HTERT RPE-1 (cell line): ENCODE measurements around the gene KRTAP1-3.
"Not testable (repeated sequence)": the region's sequence is repeated elsewhere in the genome, so short reads cannot be mapped to it uniquely, and the experiment has no call there.

Experiments used
- in situ Hi-C: fragments of 300-500 bp; cut with MboI; formaldehyde crosslinking; loops from 4 replicates; pipeline ENCODE4 v1.14.3; 2020; ENCODE audit warnings: low sequenced_read_pairs

The KRTAP1-3 gene

GRCh38 chr17:41054556-41054955 lies 19.9 kb upstream of the KRTAP1-3 start:
- in situ Hi-C loops, result not testable (repeated sequence)

- in situ Hi-C loops, result no loop called here
These were observed 19.4 kb upstream of the KRTAP1-3 start for GRCh38 chr17:41054025-41054424.

GRCh38 chr17:41052566-41052965 lies 17.9 kb upstream of the KRTAP1-3 start:
- in situ Hi-C loops, result no loop called here

- in situ Hi-C loops, result no loop called here
These were observed 14.4 kb upstream of the KRTAP1-3 start for GRCh38 chr17:41049110-41049509.

- in situ Hi-C loops, result no loop called here
These were observed 13.8 kb upstream of the KRTAP1-3 start for GRCh38 chr17:41048441-41048840.

GRCh38 chr17:41046735-41047465 lies 12.2 kb upstream of the KRTAP1-3 start, which contains the start of gene KRTAP2-1:
KRTAP2-1 (minus strand) TSS chr17:41047316; CDS start chr17:41047267, 49 bp downstream.
- in situ Hi-C loops, result not testable (repeated sequence)

- in situ Hi-C loops, result no loop called here
These were observed 8.3 kb upstream of the KRTAP1-3 start for GRCh38 chr17:41042953-41043352.

- in situ Hi-C loops, result not testable (repeated sequence)
These were observed 6.3 kb upstream of the KRTAP1-3 start, which contains the start of gene KRTAP1-1 for GRCh38 chr17:41040783-41041571. KRTAP1-1 (minus strand) TSS chr17:41041450; CDS start chr17:41041397, 53 bp downstream.

- in situ Hi-C loops, result no loop called here
These were observed 3.2 kb upstream of the KRTAP1-3 start for GRCh38 chr17:41037853-41038350.

GRCh38 chr17:41029633-41030245 lies 4.9 kb downstream of the KRTAP1-3 start, which contains the start of gene KRTAP1-4:
KRTAP1-4 (minus strand) TSS chr17:41030195; CDS start chr17:41030078, 117 bp downstream.
- in situ Hi-C loops, result no loop called here

- in situ Hi-C loops, result no loop called here
These were observed 7.8 kb downstream of the KRTAP1-3 start, which contains the start of gene KRTAP1-5 for GRCh38 chr17:41026715-41027471. KRTAP1-5 (minus strand) TSS chr17:41027208; CDS start chr17:41027155, 53 bp downstream.

GRCh38 chr17:41024697-41025096 lies 10.0 kb downstream of the KRTAP1-3 start:
- in situ Hi-C loops, result no loop called here

GRCh38 chr17:41020336-41020735 lies 14.3 kb downstream of the KRTAP1-3 start:
- in situ Hi-C loops, result no loop called here

GRCh38 chr17:41019415-41019814 lies 15.3 kb downstream of the KRTAP1-3 start:
- in situ Hi-C loops, result no loop called here

GRCh38 chr17:41018541-41018940 lies 16.1 kb downstream of the KRTAP1-3 start:
- in situ Hi-C loops, result no loop called here

- in situ Hi-C loops, result no loop called here
These were observed 18.0 kb downstream of the KRTAP1-3 start for GRCh38 chr17:41016578-41017215.

- in situ Hi-C loops, result no loop called here
These were observed 19.2 kb downstream of the KRTAP1-3 start for GRCh38 chr17:41015454-41015853.

- in situ Hi-C loops, result no loop called here
These were observed 21.1 kb downstream of the KRTAP1-3 start for GRCh38 chr17:41013606-41014005.

- in situ Hi-C loops, result no loop called here
These were observed 21.5 kb downstream of the KRTAP1-3 start for GRCh38 chr17:41013181-41013580.
